GM19328 (cell line): ENCODE data around the gene ETFA.

Source experiments
- ATAC-seq: cut with Tn5 transposase; IDR thresholded peaks from one replicate; pipeline ENCODE4 v1.9.1; 2021; ENCODE audit warnings: mild to moderate bottlenecking, moderate library complexity; ENCODE audit not compliant: unreplicated experiment

Gene ETFA

DNA sequence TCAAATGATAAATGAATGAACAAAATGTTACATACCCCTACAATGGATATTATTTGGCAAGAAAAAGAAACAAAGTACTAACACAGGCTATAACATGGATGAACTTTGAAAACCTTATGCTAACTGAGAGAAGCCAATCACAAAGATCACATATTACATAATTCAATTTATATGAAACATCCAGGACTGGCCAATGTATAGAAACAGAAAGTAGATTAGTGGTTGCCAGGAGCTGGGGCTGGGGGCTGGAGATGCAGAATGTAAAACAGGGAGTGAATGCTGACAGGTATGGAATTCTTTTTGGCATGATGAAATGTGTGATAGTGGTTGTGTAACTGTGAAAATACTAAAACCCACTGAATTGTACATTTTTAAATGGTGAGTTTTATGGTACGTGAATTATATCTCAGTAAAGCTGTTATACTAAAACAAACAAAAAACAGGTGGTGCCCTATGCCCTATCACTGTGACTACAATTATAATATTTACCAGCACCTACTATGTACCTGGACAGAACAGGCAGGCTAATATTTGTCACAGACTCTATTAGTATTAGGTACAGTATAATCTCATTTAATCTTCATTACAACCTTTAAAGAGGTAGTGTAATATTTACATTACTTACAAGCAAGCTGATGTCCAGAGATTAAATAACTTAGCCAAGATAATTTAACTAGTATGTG lies 90.0 kb downstream of the ETFA start:
- ATAC-seq: no peak

DNA sequence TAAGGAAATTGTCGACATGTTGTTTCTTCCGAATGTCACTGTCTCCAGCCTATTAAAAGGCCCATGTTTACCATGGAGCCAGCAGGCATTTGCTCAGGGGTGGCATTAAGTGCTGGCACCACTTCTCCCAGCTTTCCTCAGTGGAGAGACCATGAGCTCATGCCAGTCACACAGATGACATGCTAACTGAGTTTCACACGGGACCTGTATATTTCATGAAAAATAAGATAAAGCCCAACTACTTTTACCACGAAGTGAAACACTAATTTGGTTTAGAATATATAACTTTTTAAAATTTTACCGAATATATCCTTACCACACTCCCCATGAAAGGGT lies 93.4 kb downstream of the ETFA start:
- no peak for ATAC-seq

DNA sequence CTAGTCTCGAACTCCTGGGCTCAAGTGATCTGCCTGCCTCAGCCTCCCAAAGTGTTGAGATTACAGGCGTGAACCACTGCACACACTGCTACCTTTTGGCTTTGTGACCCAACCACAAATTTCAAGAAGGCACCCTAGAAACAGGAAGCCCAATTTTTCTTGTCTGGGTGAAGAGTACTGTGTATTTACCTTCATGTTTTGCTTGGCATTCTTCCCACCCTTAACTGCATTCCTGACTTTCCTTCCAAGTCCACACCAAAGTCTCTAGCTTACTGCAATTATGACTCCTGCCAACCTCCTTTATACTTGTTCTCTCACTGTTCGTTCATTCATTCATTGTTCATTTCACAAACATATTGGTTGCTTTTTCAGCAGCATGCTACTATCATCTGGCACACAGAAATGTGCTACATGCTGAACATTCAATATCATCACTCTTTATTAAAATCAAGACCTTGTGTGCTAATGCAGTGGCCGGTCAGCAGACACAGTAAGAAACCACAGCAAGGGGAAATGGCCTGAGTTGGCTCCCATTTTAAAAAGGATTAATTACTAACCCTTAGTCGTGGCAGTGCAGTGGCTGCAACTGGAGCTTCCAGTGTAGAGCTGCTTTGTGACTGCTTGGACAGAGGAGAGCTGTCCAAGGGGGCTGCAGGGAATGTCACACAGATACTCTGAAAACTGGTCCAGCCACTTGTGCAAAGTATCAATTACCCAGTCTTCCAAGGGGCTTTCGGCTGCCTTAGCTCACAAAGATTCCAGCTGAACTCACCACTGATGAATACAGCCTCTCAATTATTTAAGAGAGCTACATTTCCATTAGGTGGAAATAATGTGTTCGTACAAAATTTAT lies 94.0 kb downstream of the ETFA start:
- no peak for ATAC-seq

GRCh38 chr15:76215634-76216033 lies 95.6 kb downstream of the ETFA start:
- ATAC-seq: no peak

DNA sequence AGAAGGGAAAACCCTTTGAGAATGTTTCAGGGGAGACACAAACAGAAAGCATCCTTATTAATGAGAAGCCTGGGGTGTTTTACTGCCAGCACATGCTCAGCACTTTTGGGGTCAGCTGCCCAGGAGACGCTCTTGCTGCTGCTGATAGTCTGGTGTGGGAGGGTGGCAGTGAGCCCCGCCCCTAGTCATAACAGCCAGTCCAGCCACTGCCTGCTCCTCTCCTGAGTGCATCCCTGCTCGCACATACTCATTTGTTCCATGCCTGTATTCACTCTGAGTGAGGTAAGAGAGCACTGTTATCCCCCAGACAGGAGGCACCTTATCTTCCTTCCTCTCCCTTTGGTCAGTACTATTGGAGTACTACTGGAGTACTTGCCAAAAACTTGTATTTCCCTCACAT lies 101.3 kb downstream of the ETFA start:
- ATAC-seq: no peak

DNA sequence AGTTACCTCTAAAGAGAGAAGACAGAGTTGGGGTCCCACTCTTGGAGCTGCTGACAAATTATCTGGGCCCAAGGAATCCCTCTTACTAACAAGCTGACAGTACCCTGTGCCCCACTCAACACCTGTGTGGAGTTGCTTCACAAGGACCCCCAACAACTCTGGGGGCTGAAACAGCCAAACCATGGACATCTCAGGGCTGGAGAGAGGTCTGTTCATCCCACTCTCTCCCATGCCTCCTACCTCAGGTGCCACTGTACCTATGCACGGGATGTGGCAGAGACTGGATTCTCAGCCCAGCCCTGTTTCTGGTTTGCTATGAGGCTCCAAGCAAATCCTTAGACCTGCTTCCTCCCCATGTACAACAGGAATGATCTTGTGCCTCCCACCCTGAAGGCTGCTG lies 101.7 kb downstream of the ETFA start:
- no peak for ATAC-seq

DNA sequence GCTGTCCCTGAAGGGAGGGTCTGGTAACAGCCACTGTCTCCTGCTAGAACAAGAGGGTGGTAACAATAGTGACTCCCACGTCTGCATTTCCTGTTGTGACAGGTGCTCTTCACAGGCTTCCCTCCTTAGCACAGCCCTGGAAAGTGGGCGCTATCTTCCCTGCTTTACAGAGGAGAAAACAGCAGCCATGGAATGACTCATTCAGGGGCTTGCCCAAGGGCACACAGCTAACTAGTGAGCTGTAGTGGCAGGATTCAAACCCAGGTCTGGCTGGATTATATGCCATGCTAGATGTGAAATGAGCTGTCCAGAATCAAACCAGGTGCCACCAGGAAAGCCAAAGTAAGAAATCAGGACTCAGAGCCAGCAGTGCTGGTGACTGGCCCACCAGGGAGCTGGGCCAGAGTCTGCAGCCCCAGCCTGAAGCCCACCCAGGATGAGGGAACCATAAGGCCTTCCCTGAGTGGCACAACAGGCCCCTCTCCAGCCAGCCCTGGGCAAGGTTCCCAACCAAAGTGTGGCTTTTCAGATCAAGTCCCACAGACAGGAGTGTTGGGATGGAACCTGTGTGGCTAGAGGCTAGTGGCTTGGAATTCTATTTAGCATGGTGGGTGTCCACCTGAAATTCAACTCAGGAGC lies 102.4 kb downstream of the ETFA start:
- ATAC-seq: no peak

DNA sequence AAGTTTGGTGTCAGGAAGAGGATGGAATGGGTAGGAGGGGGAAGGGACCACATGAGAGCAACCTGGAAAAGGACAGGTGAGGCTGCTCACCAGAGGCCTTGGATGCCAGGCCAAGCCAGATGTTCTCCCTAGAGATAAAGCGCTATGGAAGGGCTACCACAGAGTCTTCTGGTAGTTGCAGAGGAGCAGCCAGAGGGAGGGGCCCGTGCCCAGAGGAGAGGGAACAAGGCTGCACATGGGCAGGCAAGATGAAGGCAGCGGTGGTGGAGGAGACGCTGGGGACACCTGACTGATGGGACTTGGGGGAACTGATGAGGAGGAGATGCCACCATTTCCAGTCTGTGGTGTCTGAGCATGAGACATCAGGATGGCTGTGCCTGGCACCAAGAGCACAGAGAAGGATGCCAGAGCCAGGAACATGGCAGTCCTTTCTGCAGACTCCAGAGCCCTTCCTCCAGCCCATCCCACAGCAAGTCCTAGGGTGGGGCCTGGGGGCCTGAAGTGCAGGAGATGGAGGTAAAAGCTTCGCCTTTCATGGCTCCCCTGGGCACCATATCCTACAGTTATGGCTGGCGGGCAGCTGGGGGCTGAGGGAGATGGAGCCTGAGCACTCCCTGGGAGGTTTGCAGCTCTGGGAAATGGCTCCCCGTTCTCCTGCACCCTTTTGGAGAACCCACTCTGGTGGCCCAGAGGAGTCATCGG lies 103.0 kb downstream of the ETFA start:
- no peak for ATAC-seq

DNA sequence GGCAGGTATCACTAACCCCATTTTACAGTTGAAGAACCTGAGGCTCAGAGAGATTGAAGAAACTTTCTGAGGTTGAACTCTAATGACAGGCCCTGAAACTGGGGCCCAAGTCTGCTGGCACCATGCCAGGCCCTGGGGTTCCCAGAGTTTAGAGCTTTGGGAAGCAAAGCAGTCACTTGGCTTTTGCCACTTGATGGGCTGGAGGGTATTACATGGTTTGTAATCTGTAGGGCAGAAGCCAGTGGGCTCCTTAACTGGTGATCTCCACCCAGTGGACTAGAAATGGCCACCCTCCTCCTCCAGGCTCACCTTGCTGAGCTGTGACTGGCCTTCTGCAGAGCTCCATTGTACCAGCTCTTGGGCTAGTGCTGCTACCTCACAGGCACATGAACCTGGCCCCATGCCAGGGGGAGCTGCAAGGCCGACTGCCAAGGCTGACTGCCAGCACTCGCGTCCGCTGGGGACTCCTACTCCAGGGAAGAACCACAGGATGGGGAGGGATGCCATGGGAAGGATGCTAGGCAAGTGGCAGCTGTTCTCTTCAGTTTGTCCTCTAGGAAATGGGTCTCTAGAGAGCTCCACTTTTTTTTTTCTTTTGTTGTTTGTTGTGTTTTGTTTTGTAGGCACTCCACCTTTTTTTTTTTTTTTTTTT lies 104.8 kb downstream of the ETFA start:
- no peak for ATAC-seq

- no peak for ATAC-seq
Measured at GRCh38 chr15:76204916-76205460, 106.3 kb downstream of the ETFA start.

GRCh38 chr15:76204109-76204845 lies 107.0 kb downstream of the ETFA start:
- no peak for ATAC-seq

GRCh38 chr15:76203346-76204108 lies 107.7 kb downstream of the ETFA start:
- no peak for ATAC-seq

DNA sequence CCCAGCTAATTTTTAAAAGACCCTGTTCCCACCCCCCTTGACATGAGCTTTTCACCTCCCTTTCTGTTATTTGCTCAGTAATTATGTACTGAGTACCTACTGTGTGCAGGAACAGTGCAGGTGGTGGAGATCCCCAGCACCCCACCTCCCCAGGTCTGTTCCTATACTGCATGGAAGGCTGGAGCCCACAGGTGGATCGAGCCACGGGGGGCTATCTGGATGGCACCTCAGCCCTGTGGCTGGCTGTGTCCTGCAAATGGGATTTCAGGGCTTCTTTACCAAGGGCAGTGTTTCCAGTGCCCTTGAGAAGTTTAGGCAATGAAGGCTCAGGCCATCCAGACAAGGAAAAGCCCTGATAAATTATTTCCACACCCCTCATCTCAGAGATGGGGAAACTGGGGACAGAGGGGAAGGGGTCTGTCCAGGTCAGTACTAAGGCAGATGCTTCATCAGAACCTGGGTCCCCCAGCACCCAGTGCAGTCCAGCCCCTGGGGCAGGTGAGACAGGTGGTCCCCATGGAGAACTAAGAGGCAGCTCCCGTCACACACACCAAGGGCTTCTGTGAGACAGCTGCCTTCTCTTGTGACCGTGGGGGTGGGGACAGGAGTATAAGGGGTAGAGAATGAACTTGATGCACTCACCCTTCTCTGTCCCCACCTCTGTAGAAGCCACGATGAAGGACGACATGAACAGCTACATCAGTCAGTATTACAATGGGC lies 109.6 kb downstream of the ETFA start:
- no peak for ATAC-seq

GRCh38 chr15:76200641-76201105 lies 110.6 kb downstream of the ETFA start:
- no peak for ATAC-seq

GRCh38 chr15:76200083-76200465 lies 111.2 kb downstream of the ETFA start:
- ATAC-seq: no peak

GRCh38 chr15:76199106-76200082 lies 111.9 kb downstream of the ETFA start:
- no peak for ATAC-seq

DNA sequence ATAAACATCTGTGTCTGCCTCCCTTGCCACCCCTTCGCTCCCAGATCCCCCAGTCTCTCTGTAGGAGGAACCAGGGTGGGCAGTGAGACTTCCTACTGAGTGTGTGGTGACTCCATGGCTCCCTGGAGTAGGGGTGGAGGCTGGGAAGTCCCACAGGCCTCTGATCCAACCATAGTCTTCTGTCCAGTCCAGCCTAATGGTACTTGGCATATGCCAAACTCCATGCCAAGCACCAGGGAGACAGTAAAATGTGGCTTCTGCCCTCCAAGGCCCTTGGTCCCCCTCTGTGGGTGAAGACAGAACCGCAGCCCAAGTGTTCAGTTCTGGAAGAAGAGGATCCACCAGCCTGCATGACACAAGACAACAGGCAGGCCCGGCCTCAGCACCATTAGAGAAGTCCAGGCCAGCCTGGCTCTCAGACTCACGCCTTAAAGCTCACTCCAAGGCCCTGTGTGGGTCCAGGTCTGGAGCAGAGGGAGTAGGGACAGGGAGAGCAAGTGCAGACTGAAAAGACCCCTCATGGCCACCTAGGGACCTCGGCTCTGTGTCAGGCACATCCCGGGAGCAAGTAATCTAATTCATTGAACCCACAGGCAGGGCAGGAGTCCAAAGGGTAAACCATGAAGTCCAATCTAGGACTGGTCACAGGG lies 112.7 kb downstream of the ETFA start:
- ATAC-seq: no peak
